Fibroblast of mammary gland (primary cell): Measurements from ENCODE around the gene TARS1.

Source experiments
- DNase-seq: peaks from one replicate; pipeline ENCODE4 v3.0.0-alpha.2; 2010; ENCODE audit warnings: low read depth
- H3K4me3 ChIP-seq: 2 replicates; pipeline ENCODE4 v1.5.1; 2011; ENCODE audit warnings: low read depth, mild to moderate bottlenecking, low read length, moderate library complexity; ENCODE audit not compliant: control insufficient read depth
- CTCF ChIP-seq: conservative IDR thresholded peaks from 2 replicates; pipeline ENCODE4 v1.5.1; 2011; ENCODE audit warnings: low read depth, low read length, inconsistent platforms; ENCODE audit not compliant: control insufficient read depth, insufficient read depth

The TARS1 gene

GRCh38 chr5:33470544-33470943 lies 29.8 kb downstream of the TARS1 start:
- peak; percentile 65 for TF ChIP-seq CTCF
- DNase-seq, result peak; percentile 80
- no peak overlapping the region for H3K4me3 ChIP-seq

- no peak overlapping the region for H3K4me3 ChIP-seq
- no peak for TF ChIP-seq CTCF
- no peak for DNase-seq
Measured at GRCh38 chr5:33472805-33473409, 32.1 kb downstream of the TARS1 start.

DNA sequence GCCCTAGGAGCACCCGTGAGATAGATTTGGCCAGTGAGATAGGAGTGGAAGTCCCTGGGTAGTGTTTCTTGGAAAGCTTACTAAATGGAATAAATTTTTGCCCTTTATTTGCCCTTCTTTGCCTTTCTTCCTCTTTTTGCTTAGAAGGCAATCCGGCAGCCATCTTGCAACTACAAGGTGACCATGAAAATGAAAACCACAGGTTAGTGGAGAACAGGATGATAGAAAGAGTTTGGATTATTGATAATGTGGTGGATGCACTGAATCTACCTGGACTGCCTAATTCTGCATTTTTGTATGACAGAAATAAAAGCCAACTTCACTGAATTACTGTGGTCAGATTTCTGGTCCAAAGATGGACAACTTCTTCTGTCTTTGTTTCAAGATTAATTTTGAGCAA lies 33.2 kb downstream of the TARS1 start:
- H3K4me3 ChIP-seq, result no peak overlapping the region
- no peak for DNase-seq
- no peak for TF ChIP-seq CTCF

DNA sequence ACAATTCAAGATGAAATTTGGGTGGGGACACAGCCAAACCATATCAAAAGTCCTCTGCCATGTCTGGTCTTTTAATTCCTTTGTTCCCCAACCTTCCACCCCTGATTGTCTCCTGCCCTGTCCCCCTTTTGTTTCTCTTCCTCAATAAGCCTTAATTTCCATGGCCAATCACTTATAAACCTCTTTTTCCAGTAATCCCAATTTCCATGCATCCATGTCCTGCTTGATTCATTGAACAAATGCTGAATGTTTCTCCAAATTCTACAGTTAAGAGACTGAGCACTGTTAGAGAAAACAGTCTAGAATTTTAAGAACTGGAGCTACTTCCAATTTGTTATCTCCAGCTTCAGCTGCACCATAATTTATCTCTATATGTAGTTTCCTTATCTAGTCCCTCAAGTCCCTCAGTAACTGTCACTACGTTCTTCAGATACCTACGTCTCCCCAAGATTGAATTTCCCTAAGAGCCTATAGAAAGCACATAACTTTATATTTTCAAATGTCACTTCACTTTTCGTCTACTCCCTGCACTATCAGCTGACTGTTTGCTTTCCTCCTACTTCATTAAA lies 34.2 kb downstream of the TARS1 start:
- no peak for DNase-seq
- no peak overlapping the region for H3K4me3 ChIP-seq
- no peak for TF ChIP-seq CTCF

GRCh38 chr5:33475706-33476105 lies 34.9 kb downstream of the TARS1 start:
- TF ChIP-seq CTCF, result no peak
- no peak for DNase-seq
- H3K4me3 ChIP-seq, result no peak overlapping the region

GRCh38 chr5:33476992-33477391 lies 36.2 kb downstream of the TARS1 start:
- no peak for TF ChIP-seq CTCF
- peak; percentile 59 for DNase-seq
- H3K4me3 ChIP-seq, result no peak overlapping the region

GRCh38 chr5:33477816-33478215 lies 37.1 kb downstream of the TARS1 start:
- no peak overlapping the region for H3K4me3 ChIP-seq
- DNase-seq, result no peak
- no peak for TF ChIP-seq CTCF
